ENCODE results near the gene MED20.
"Not testable (repeated sequence)": the region's sequence is repeated elsewhere in the genome, so short reads cannot be mapped to it uniquely, and the experiment has no call there.

The MED20 gene

GRCh38 chr6:41920921-41921711, at the start of gene MED20, which contains the start of gene BYSL:
Gene MED20 (minus strand): TSS chr6:41921139. CDS start chr6:41921018, 121 bp downstream.
Gene BYSL (plus strand): TSS chr6:41921499. CDS start chr6:41921563, 64 bp downstream.
- DNase-seq, result peak; percentile 99

- no peak for DNase-seq
Observed at GRCh38 chr6:41970436-41970846, 49.5 kb upstream of the MED20 start.

DNA sequence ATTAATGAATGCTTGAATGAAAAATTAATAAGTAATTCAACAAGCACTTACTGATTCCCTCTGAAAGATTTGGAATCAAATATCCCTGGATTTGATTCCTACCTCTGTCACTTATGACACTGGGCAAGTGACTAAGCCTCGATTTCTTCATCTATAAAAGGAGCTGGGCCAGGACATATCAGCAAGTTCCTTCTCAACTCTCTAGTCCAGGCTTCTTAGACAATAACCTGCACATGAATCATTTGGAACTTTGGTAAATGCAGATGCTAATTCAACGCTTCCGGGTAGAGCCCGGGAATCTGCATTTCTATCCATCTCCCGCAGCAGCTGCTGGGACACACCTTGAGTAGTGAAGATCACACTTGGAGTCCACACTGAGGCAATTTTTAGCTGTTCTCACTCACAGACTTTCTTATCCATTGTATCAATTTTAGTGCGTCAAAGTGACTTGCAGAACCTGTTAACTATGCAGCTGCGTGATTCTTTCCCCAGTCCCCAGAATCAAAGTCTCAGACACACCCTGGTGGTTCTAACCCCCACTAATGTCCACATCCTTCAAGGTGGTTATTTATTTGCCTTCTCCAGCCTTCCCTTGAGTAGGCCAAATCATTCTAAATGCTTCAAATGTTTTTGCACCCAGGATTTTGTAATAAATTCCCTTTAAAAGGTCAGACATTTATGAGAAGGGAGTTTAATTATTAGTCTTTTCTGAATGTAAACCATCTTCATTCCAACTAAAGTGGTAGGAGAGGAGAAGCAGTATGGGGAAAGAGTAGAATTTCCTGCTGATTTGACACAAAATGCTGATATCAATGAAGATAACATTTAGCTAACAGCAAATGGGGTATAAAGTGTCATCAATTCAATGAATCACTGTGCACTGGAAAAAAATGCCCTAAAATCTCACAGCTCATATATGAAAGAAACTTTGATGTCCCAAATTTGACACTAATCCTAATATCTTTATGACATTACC, 46.7 kb upstream of the MED20 start:
- no peak for DNase-seq

DNA sequence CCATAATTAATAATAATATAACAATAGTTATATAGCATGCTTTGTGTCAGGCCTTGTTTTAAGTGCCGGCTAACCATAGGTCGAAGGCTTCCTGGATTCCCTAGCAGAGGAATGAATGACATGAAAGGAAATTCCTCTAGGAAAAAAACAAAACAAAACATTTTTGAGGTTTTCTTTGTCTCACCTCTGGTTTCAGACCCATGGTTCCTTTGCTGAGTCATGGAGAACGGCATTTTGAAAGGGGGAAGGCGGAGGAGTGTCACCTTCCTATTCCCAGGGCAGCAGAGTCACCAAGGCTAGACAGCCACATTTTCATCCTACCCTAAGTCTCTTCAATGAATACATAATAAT, 46.0 kb upstream of the MED20 start:
- DNase-seq, result no peak

DNA sequence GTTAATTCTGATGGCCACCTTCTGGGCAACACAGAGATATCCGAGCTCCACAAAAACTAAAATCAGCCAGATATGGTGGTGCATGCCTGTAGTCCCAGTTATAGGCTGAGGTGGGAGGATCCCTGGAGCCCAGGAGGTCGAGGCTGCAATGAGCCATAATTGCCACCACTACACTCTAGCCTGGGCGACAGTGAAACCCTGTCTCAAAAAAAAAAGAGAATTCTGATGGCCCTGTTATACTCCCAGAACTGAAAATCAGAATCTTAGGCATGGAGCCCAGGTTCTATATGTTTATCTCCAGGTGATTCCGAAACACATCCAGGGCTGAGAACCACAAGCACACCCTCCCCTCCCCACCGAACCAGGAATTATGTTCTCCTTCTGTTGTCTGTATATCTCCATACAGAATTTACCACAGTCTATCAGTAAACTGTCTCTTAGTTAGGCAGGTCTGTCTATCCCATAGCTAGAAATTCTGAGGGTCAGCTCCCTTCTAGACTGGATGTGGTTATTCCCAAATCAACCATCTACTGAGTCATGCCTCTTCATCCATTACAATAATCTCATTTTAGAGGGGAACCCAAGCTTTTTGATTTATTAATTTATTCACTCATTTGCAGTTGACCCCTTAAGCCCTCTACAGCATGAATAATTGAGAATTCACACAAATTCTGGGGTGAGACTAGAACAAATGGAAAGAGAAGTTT, 45.4 kb upstream of the MED20 start:
- DNase-seq, result no peak

DNA sequence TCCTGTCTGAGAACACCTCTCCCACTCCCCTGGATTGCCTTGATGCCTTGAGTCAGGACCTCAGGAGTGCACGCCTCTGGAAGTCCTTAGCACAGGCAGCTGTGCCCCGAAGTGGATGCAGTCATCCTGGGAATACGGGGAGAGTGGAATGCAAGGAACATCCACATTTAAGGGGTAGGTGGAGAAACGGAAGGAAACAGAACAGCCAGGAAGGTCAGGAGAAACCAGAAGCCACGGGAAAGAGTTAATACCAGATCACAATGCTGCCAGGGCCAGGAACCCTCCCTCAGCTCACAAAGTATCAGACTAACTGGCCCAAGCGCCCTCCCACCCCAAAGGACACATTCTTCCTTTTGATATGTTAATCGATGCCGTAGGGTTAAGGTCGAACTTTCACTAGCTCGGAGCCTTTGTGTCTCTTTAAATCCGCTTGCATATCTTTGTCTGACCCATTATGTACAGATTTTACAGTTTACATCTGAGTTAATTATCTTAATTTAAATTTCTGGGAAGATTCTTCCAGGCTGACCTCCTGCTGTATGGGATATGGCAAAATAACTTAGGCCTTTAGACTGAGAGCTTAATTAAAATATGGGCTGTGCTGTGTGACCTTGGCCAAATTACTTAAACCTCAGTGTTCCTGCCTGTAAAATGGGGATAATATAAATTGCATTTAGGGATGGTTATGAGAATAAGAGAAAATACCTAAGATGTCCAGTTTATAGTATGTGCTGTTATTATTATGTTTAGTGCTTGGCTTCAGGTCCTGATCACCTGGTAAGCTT, 44.7 kb upstream of the MED20 start:
- DNase-seq, result peak; percentile 21

GRCh38 chr6:41964201-41964887, 43.4 kb upstream of the MED20 start:
- no peak for DNase-seq

DNA sequence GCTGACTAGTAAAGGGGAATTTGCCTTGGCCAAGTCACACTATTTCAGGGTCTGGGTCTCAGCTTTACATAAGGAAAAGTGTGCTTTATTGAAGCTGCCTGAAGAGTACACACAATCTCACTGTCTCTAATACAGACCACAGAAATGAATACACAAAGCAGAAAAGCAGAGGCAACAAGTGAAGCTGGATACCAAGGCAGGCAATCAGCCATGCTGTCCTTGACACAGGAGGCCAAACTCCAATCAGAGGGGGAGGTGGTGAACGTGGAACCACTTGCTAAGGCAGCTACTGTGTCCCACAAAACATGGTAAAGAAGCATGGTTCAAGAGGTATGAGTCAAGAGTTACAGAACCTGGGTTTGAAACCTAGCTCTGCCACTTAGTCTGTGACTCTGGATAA, 42.4 kb upstream of the MED20 start:
- no peak for DNase-seq

DNA sequence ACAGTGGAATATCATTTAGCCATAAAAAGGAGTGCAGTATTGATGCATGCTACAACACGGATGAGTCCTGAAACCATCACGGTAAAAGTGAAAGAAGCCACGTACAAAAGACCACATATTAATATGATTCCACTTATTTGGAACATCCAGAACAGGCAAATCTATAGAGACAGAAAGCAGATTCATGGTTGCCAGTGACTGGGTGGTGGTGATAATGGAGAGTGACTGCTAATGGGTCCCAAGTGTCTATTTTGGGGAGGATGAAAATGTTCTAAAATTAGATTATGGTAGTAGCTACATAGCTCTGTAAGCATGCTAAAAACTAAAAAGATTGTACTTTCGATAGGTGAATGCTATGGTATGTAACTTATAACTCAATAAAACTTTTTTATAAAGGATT, 39.1 kb upstream of the MED20 start:
- no peak for DNase-seq

- DNase-seq, result no peak
Observed at GRCh38 chr6:41958022-41958856, 37.3 kb upstream of the MED20 start.

GRCh38 chr6:41957117-41957516, 36.2 kb upstream of the MED20 start:
- no peak for DNase-seq

- no peak for DNase-seq
Observed at GRCh38 chr6:41955412-41955811, 34.5 kb upstream of the MED20 start.

DNA sequence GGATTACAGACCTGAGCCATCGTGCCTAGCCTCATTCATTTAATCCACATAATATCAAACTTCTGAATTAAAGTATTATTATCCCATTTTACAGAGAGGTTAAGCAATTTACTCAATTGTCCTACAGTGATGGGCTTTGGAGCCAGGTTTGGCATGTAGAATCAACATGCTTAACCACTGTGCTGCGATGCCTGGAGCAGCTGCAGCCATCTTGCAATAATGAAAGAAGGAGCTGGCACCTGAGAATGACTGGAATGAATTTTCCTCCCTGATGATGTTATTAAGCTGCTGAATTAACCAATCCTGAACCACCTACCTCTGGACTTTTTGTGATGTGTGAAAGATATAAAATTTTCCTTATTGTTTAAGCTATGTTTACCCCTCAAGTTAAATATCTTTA, 33.7 kb upstream of the MED20 start:
- DNase-seq, result no peak

- DNase-seq, result no peak
Observed at GRCh38 chr6:41947581-41948220, 26.8 kb upstream of the MED20 start.

- DNase-seq, result no peak
Observed at GRCh38 chr6:41943456-41943855, 22.5 kb upstream of the MED20 start.

- not testable (repeated sequence) for DNase-seq
Observed at GRCh38 chr6:41942882-41943281, 21.9 kb upstream of the MED20 start.

DNA sequence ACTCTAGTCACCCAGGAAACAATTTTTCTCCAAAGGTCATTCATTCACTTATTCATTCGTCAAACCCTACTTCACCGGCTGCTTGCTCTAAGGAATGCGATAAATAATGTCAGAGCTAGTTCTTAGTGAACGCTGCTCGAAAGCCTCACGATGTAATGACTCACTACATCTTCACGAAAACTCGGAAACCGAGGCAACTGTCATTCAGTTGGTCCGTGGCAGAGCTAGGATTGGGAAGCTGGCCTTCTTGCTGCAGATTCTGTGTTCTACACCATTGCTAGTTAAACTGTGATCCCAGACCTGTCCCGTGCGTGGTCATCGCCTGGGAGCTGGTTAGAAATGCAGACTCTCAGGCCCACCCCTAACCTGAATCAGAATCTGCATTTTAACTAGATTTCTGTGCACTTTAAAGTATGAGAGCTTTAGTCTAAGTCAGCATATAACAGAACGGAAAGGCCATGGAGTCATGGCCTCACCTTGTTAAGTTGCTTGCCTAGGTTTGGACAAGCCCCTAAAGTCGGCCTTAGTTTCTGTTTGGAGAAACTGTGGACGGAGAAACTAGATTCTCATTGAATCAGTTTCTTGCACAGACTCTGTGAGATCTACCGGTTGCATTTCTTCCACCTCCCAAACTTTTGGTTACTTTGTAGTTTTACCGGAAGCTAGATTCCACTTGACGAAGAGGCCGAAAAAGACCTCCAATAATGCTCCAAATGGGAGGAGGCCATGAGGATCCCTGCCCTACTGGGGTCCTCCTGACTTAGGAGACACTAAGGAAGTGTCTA, 21.3 kb upstream of the MED20 start:
- no peak for DNase-seq

GRCh38 chr6:41941280-41942066, 20.5 kb upstream of the MED20 start, which contains the start of gene CCND3:
Gene CCND3 (minus strand): TSS chr6:41941808. CDS start chr6:41941649, 159 bp downstream.
- peak; percentile 95 for DNase-seq

All from eye (tissue), 1 donor.